Right hindlimb (tissue), 1 donor: Measurements from ENCODE around the gene SLC37A4.
A peak's percentile ranks its signal among the peaks of the same experiment; 100 is the strongest.
"Not testable (repeated sequence)": the region's sequence is repeated elsewhere in the genome, so short reads cannot be mapped to it uniquely, and the experiment has no call there.

Source experiments
- DNase-seq: peaks from one replicate; pipeline ENCODE4 v3.0.0-alpha.2; 2018

Gene SLC37A4

DNA sequence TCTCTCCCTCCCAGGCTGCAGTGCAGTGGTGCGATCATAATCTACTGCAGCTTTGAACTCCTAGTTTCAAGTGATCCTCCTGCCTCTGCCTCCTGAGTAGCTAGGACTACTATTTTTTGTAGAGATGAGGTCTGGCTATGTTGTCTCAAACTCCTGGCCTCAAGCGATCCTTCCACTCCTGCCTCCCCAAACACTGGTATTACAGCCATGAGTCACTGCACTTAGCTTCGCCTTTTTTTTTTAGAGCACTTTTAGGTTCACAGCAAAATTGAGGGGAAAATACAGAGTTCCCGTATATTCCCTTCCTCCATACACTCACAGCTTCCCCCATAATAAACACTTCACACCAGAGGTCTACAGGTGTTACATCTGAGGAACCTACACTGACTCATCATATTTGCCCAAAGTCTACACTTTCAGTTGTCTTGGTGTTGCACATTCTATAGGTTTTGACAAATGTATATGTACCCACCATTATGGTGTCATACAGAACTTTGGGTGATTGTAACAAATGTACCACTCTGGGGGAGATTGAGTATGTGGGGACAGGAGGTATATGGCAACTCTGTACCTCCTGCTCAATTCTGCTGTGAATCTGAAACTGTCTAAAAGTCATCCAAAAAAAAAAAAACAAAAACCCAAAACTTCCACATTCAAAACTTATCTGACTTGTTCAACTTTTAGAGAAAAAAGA, 11.3 kb upstream of the SLC37A4 start:
- DNase-seq = no peak

DNA sequence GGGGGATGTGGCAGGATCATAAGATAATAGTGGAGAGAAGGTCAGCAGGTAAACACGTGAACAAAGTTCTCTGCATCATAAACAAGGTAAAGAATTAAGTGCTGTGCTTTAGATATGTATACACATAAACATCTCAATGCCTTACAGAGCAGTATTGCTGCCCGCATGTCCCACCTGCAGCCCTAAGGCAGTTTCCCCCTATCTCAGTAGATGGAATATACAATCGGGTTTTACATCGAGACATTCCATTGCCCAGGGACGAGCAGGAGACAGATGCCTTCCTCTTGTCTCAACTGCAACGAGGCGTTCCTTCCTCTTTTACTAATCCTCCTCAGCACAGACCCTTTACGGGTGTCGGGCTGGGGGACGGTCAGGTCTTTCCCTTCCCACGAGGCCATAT, 8.8 kb upstream of the SLC37A4 start:
- DNase-seq = not testable (repeated sequence)

DNA sequence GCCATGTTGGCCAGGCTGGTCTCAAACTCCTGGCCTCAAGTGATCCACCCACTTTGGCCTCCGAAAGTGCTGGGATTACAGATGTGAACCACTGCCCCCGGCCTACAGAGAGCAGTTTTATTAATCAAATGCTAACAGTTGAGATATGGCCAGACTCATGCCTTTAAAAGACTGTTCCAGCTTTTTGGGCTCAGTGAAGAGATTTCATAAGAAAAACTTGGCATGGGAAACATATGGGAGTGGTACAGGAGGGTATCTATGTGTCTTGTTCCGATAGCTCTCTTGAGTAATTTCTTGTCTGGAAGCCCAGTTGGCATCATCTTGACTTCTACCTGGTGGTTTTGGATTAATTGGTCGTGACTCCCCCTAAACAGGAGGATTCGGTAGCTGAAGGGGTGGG, 8.2 kb upstream of the SLC37A4 start:
- no peak for DNase-seq

DNA sequence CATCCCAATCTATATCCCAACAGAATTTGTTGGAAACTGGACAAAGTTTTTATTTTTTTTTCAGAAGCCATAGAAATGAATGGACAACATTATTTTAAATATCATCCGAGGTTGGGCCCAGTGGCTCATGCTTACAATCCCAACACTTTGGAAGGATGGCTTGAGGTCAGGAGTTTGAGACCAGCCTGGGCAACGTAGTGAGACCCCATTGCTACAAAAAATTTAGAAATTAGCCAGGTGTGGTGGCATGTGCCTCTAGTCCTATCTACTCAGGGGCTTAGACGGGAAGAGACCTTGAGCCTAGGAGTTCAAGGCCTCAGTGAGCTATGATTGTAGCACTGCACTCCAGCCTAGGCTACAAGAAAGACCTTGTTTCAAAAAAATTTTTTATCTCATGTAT, 4.1 kb upstream of the SLC37A4 start:
- no peak for DNase-seq

- not testable (repeated sequence) for DNase-seq
Measured at GRCh38 chr11:119033421-119033820, 2.7 kb upstream of the SLC37A4 start.

- DNase-seq = no peak
Measured at GRCh38 chr11:119031912-119032280, 1.2 kb upstream of the SLC37A4 start.

GRCh38 chr11:119030029-119030328, 698 bp downstream of the SLC37A4 start:
- no peak for DNase-seq

- no peak for DNase-seq
Measured at GRCh38 chr11:119029340-119030028, 1.2 kb downstream of the SLC37A4 start.

DNA sequence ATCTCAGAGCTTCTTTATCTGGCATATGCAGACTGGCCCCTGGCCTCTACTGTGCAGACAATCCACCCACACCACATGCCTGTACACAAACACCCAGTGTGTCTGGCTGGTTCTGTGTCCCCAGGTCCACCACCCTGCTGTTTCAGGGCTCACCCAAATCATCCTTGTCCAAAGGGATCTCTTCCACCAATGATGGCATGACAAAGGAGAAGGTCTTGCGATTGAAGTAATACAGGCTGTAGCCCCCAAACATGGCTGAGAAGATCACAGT, 1.7 kb downstream of the SLC37A4 start:
- no peak for DNase-seq

DNA sequence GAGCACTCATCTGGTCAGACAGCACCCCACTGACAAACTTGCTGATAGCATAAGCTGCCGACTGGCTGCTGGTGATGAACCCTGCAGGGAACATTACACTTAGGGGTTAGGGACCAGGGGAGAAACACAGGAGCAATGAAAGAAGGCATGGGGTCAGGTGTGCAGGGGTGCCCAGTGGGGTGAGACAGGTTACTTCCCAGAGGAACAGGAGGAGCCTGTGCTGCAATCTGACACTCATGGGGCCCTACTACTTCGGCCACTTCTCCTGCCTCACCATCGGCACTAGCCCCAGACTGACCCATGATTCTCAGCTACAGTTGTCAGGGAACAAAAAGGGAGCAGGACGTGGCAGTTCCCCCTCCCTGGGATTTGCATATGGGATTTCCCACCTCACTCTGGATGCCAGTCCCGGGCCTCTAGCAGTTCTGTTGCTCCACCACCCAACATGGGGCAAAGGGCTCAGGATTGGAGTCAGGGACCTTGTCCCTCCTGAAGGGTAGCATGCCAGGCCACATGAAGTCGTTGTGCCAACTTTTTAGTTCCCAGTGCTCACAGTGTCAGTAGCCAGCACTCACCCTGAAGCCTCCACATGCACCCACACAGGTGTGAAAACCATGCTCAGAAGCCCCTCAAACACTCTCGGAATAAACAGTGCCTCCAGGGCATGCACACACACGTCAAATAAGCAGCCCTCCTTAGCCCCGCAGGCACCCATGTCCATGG, 2.2 kb downstream of the SLC37A4 start:
- no peak for DNase-seq

DNA sequence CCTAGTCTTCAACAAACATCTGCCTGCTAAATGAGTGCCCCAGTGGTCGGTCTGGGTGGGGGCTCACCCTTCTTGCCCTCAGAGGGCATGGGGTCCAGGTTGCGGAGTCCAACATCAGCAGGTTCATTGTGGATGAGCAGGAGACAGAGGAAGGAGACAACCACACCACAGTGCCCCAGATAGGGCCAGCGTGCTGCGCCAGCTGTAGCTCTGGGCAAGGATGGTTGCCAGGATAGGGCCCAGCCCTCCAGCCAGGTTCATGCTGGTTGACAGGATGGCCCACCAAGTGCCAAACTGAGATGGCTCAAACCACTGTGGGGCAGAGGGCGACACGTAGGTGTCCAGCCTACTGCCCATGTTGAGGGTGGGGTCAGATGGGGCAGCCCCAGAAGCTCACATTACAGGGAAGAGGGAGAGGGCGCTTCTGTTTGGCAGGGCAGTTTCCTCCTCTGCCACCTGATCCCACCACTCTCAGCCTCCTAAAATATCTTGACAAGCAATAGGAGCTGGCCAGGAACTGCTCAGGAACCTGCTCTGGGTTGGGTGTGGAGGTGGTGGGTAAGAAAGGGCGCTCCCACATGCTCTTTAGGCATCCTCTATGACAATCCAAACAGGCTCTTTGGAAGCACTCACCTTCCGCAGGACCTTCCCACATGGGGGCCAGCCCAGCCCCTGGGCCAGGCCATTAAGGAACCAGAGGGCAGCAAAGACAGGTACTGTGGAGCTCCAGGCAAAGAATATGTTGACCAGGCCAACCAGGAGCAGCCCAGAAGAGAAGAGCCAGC, 2.9 kb downstream of the SLC37A4 start:
- DNase-seq = no peak

GRCh38 chr11:119026970-119027369, 3.7 kb downstream of the SLC37A4 start:
- no peak for DNase-seq

GRCh38 chr11:119025978-119026766, 4.5 kb downstream of the SLC37A4 start:
- no peak for DNase-seq

GRCh38 chr11:119025541-119025940, 5.1 kb downstream of the SLC37A4 start:
- no peak for DNase-seq

DNA sequence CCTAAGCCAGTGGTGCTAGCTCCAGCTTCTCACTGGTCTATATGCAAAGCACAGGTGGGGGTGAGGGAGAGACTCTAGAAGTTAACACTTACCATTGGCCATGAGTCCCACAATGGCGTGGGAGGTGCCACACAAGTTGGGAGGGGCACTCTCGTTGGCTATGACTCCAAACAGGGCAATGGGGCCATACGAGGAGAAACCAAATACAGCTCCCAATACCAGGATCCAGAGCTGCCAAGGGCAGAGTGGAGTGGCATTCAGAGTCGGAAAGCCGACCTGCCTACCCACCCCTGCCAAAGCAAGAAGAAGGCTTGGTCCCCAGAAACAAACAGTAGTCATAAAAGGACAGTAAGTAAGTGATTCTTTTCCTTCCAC, 5.6 kb downstream of the SLC37A4 start:
- DNase-seq = no peak

DNA sequence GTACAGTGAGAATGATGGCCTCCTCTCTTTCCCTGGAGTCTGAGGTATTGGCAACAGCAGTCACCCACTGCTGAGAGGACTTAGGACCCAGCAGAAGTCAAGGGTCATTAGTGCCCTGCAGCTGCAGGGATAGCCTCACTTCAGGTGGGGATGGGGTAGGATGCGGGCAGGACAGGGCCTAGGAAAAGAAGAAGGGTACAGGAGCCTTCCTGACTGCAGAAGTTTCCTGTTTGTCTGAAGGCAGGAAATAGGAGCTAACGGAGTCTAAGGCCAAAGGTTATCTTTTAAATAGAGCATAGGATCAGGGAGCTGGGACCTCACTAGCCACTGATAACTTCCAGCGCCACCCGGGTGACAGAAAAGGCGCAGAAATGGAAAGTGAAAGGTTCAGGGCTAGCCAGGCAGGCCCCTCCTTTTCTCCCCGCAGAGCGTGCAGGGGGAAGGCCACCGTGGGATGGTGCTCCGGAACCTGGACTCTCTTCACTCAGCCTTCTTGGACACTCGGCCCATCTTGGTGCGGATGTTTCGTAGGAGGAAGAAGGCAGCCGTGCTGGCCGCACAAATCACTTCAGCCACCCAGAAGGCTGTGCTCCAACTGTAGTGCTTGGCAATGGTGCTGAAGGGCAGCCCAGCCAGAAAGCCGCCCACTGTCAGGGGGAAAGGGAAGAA, 6.1 kb downstream of the SLC37A4 start:
- DNase-seq = no peak

GRCh38 chr11:119023741-119024140, 6.9 kb downstream of the SLC37A4 start:
- DNase-seq = no peak

DNA sequence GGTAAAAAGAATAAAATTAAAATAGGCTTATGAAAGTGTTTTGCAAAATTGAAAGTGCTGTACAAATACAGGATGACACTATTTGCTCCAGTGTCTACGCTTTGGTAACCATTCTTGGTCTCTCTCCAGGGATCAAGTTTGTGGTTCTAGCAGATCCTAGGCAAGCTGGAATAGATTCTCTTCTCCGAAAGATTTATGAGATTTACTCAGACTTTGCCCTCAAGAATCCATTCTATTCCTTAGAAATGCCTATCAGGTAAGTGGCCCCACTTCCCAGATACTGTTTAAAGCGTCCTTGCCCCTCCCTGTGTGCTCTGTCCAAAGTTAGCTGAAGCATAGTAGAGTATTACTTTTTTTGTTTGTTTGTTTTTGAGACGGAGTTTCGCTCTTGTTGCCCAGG, 9.0 kb downstream of the SLC37A4 start:
- DNase-seq = no peak

DNA sequence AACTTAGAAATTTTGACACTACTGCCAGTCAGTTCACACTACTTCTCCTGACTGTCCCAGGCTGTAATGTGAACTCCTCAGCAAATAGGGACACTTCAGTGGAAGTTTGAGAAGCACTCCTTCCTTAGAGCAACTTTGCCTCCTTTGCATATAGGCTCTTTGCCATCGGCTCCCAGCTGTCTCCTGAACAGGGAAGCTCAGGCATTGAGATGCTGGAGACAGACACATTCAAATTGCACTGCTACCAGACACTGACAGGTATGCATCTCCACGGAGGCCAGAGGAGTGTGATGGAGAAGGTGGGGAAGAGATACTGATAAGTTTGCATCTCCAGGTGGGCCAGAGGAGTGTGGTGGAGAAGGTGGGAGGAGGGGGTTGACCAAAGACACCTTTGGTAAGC, 10.7 kb downstream of the SLC37A4 start:
- DNase-seq = no peak

DNA sequence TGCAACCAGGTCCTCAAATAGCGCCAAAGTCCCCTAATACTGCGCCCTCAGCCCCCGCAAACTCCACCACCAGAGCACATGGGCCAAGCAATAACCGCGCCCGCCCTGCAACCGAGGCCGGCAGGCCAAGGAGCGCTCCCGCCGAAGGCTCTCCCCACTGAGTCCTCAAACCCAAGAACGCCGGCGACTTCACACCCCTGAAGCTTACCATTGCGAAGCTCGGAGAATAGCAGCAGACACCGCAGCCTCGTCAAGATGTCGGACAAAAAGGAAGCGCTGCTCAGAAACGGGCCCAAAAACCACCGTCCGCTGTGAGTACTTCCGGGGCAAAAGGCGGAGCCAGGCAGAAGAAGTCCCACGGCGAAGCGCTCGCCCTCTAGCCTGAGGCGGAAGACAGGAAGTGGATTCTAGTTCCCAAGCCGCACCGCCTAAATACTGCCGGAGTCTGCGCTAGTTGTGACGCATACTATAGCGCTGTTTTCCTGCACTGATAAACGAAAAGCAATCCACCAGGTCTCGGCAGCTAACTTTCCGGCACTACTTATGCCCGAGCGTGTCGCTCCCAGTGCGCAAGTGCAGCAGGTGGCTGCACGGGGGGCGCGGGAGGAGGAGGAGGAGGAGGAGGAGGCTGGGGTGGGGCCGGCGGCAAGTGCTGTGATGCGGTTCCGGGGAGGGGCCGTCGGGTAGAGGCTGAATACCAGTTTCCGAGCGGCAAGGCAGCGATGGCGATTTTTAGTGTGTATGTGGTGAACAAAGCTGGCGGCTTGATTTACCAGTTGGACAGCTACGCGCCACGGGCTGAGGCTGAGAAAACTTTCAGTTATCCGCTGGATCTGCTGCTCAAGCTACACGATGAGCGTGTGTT, 12.4 kb downstream of the SLC37A4 start, which contains the start of the genes RPS25 and TRAPPC4:
TSS of gene RPS25 (minus strand) at position 270 of the 865 bp plus-strand sequence. CDS start at position 211, 59 bp downstream.
TSS of gene TRAPPC4 (plus strand) at position 693 of the 865 bp plus-strand sequence. CDS start at position 723, 30 bp downstream.
- DNase-seq = peak; percentile 98

GRCh38 chr11:119017377-119017776, 13.3 kb downstream of the SLC37A4 start:
- not testable (repeated sequence) for DNase-seq
